NCI-H1092 (cell line): ENCODE data around the gene LRRK1.

Experiments used
- DNase-seq: peaks from one replicate; lab custom pipeline; 2025; lab: John Stamatoyannopoulos, UW

LRRK1 gene

DNA sequence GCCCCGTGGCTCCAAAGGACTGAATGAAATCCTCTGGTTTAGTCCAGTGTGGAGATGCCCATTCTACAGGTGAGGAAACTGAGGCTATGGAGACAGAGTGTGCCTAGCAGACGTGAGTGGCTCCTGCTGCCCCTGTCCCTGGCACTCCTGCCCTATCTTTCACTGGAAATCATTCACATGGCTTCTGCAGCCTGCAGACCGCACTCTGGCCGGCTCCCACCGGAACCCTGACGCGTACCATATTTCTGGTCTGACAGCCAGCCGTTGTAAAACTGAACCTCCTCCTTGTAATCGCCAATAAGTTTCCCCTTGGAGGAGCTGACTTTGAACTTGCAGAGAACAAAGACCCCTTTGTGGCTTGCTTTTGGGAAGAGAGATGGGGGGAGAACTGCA, 196.2 kb downstream of the LRRK1 start:
- no peak for DNase-seq

DNA sequence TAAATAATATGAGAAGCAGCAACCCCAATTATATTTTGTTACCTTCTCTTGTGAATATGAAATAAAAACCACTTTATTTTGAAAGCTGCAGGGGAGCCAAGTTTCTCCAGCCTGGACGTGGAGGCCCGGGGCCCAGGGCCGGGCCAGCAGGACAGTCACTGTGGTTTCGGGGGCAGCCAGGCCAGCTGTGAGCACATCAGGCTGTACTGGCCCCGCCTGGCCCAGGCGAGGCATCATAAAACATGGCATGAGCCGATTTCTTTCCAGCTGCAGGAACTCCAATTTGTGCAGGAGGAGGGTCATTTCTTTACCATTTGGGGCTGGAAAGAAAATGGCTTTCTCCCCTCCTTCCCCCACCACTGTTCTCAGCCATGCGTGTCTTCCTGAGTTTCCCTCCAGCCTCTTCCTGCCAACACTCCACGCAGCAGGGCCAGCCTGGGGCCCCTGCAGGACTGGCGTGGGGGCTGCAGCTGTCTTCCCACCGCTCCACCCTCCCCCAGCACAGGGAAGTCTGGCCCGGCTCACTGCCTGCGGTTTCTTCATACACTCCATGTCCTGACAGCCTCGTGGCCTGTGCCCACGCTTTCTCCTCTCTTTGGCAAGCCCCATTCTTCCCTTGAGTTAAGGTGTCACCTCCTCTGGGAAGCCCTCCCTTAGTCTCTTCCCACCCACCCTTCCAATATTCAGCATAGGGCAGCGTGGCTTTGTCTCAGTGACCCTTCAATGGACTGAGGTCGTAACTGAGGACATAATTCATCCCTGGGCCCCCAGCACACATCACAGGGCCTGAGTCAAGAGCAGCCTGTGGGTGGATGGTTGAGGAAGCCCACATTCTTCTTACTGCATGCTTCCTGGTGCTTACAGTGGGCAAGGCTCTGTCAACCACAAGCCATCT, 196.9 kb downstream of the LRRK1 start:
- DNase-seq: no peak

DNA sequence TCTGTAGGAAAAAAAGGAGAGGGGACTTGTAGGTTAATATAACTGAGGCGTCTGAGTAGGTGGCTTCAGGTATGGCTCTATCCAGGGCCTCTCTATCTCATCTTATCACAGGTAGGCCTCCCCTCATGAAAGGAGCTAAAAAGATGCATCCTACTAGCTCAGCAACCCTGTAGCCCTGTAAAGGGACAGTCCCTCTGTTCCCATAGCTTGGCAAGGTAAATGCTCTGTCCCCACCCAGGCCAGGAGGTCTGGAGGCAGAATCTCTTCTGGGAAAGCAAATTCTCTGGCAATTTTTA, 197.5 kb downstream of the LRRK1 start:
- no peak for DNase-seq

DNA sequence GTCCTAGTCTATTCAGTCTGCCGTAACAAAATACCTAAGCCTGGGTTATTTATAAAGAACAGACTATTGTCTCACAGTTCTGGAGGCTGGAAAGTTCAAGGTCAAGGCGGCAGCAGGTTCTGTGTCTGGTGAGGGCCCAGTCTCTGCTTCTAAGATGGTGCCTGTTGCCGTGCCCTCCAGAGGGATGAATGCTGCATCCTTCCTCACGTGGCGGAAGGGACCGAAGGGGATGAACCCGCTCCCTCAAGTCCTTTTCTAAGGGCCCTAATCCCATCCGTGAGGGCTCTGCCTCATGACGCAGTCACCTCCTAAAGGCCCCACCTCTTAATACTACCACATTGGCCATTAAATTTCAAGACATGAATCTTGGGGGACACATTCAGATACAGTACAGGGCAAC, 199.0 kb downstream of the LRRK1 start:
- no peak for DNase-seq

DNA sequence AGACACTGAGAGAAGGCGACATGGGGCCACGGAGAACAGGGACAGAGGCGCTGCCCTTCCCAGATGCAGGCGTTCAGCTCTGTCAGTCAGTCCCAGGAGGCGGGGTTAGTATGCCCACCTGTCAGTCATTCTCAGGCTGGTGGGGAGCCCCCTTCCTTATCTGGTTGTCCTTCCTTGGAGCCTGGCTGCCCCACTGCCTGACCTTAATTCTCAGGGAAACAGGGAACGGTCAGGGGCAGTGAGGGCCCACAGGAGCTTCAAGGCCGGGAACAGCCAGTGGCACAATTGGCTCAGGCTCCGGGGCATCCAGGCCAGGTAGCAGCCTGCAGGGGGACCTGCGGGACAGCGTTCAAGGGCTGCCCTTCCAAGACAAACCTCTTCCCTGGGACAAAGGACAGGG, 199.5 kb downstream of the LRRK1 start:
- no peak for DNase-seq

DNA sequence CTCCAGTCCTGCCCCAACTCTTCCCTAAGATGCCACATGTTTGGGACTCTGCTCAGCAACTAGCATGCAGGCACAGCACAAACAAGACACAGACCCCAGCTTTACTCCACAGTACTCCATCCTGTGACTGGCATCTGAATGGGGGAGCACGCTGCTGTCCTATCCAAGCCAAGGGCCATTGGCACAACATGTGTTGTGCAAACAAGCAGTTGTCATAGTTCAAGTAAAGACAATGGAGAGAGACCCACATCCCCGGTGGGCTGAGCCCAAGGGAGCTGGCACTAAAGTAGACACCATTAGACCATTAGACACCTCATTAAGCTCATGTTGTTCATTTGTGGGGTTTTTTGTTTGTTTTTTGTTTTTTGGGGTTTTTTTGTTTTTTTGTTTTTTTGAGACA, 200.0 kb downstream of the LRRK1 start:
- DNase-seq: no peak
